Activated CD8-positive, alpha-beta T cell treated with anti-CD3 and anti-CD28 coated beads, Interleukin-2, amount 10 ng/mL, durations not matched to agents 7 days and 5 days (primary cell): ENCODE measurements around the gene TDRD5. TPM values are rescaled to one million over a fixed set of nuclear protein-coding genes. Genes with fewer than 3 reads are reported as not detected.

ENCODE experiments used
- ATAC-seq: fragments of 150-1000 bp; cut with Tn5 transposase; one replicate; pipeline ENCODE4 v1.10.0; 2021; ENCODE audit warnings: moderate library complexity
- CTCF ChIA-PET: fragments of 350-600 bp; sonication (Branson Sonifier 250); formaldehyde crosslinking; loops from one replicate; lab custom pipeline; 2021; ENCODE audit warnings: antibody characterized with exemption; lab: Charles Lee
- POLR2A ChIA-PET: fragments of 350-600 bp; sonication (Branson Sonifier 250); formaldehyde crosslinking; loops from one replicate; lab custom pipeline; 2021; ENCODE audit warnings: antibody characterized with exemption; lab: Charles Lee
- DNase-seq: peaks from one replicate; pipeline ENCODE4 v3.0.0-alpha.2; 2020
- H3K27ac Mint-ChIP-seq: one replicate; pipeline ENCODE4 v1.8.0; 2021; ENCODE audit warnings: mild to moderate bottlenecking, mixed read lengths
- H3K27me3 Mint-ChIP-seq: one replicate; pipeline ENCODE4 v1.8.0; 2021; ENCODE audit warnings: low read depth, mixed read lengths
- H3K36me3 Mint-ChIP-seq: one replicate; pipeline ENCODE4 v1.8.0; 2021; ENCODE audit warnings: low read depth, mixed read lengths
- H3K4me1 Mint-ChIP-seq: one replicate; pipeline ENCODE4 v1.8.0; 2021; ENCODE audit warnings: low read depth, mixed read lengths
- H3K4me3 Mint-ChIP-seq: one replicate; pipeline ENCODE4 v1.8.0; 2021; ENCODE audit warnings: mild to moderate bottlenecking, mixed read lengths
- H3K9me3 Mint-ChIP-seq: one replicate; pipeline ENCODE4 v1.8.0; 2022; ENCODE audit warnings: mixed read lengths; ENCODE audit not compliant: insufficient read depth
- total RNA-seq, 2 experiments: library from RNA; stranded (reverse); gene quantifications; one replicate each; pipeline ENCODE4 v1.2.3, GENCODE V29; 2021

The TDRD5 gene
- total RNA-seq, 2 experiments from 2014 or later, result not detected

- ChIA-PET POLR2A (interaction anchor here (1.9 kb wide), 1 partner anchor 105 kb away, joined by 7 read pairs; no protein-coding TSS in a partner anchor), CTCF (interaction anchor here (0.9 to 15.6 kb wide), 3 partner anchors 9 to 469 kb away, joined by 3 to 655 read pairs (median 4); no protein-coding TSS in a partner anchor)
- Mint-ChIP-seq H3K27me3 (peaks cover 6% of the 10 kb centered on the region), H3K36me3 (peaks cover 3% of the 10 kb centered on the region), H3K4me3 (no peak overlapping the region), H3K9me3 (peaks cover 11% of the 10 kb centered on the region), H3K4me1 (peaks cover 6% of the 10 kb centered on the region), H3K27ac (no peak overlapping the region)
- no peak for ATAC-seq
- DNase-seq, result no peak
Observed at GRCh38 chr1:179709841-179710329, 118.3 kb downstream of the TDRD5 start.

- Mint-ChIP-seq H3K4me1 (peaks cover 4% of the 10 kb centered on the region), H3K4me3 (no peak overlapping the region), H3K9me3 (peaks cover 34% of the 10 kb centered on the region), H3K27me3 (peaks cover 4% of the 10 kb centered on the region), H3K36me3 (peaks cover 3% of the 10 kb centered on the region), H3K27ac (no peak overlapping the region)
- POLR2A ChIA-PET, result no interaction called here
- CTCF ChIA-PET, result interaction anchor here (1.0 to 15.6 kb wide), 2 partner anchors 8 to 99 kb away, joined by 3 to 655 read pairs; no protein-coding TSS in a partner anchor
- ATAC-seq (no peak), DNase-seq (no peak)
Observed at GRCh38 chr1:179714159-179714558, 122.5 kb downstream of the TDRD5 start.

- Mint-ChIP-seq H3K4me3 (no peak overlapping the region), H3K27ac (no peak overlapping the region), H3K36me3 (peaks cover 3% of the 10 kb centered on the region), H3K4me1 (peaks cover 3% of the 10 kb centered on the region), H3K27me3 (peaks cover 4% of the 10 kb centered on the region), H3K9me3 (peaks cover 38% of the 10 kb centered on the region)
- ChIA-PET CTCF (interaction anchor here (1.0 to 15.6 kb wide), 2 partner anchors 8 to 98 kb away, joined by 3 to 655 read pairs; no protein-coding TSS in a partner anchor), POLR2A (no interaction called here)
- DNase-seq (no peak), ATAC-seq (no peak)
Observed at GRCh38 chr1:179714623-179715022, 123.0 kb downstream of the TDRD5 start.

DNA sequence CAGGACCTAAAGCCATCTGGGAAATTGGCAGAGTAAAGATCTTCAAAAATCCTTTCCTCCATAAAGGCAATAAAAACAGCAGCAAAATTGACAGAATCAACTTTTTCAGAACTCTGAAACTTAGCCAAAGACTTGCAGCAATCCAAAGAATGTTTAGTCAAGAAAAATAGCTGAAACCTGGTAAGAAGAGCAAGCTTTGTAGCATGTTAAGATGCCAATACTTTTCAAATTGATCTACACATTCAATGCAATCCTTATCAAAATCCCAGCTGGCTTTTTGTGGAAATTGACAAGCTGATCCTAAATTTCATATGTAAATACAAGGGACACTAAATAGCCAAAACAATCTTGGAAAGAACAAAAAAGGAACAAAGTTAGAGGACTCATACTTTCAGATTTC lies 127.6 kb downstream of the TDRD5 start:
- Mint-ChIP-seq H3K4me3 (no peak overlapping the region), H3K27ac (no peak overlapping the region), H3K36me3 (no peaks in the 10 kb centered on the region), H3K27me3 (no peaks in the 10 kb centered on the region), H3K4me1 (no peaks in the 10 kb centered on the region), H3K9me3 (peaks cover 43% of the 10 kb centered on the region)
- ChIA-PET POLR2A (no interaction called here), CTCF (interaction anchor here (1.3 to 2.4 kb wide), 2 partner anchors 13 to 91 kb away, joined by 6 to 9 read pairs; no protein-coding TSS in a partner anchor)
- ATAC-seq (no peak), DNase-seq (no peak)

- ATAC-seq (no peak), DNase-seq (no peak)
- H3K4me3 Mint-ChIP-seq, result no peak overlapping the region
- no peaks in the 10 kb centered on the region for H3K4me1 Mint-ChIP-seq
- peaks cover 11% of the 10 kb centered on the region for H3K27me3 Mint-ChIP-seq
- POLR2A ChIA-PET, result no interaction called here
- no peaks in the 10 kb centered on the region for H3K9me3 Mint-ChIP-seq
- H3K36me3 Mint-ChIP-seq, result no peaks in the 10 kb centered on the region
- CTCF ChIA-PET, result interaction anchor here (2.7 to 8.5 kb wide), 3 partner anchors 22 to 86 kb away, joined by 12 to 31 read pairs (median 14); no protein-coding TSS in a partner anchor
- H3K27ac Mint-ChIP-seq, result no peak overlapping the region
Observed at GRCh38 chr1:179728271-179728670, 136.6 kb downstream of the TDRD5 start.

- Mint-ChIP-seq H3K4me3 (no peak overlapping the region), H3K36me3 (no peaks in the 10 kb centered on the region), H3K9me3 (no peaks in the 10 kb centered on the region), H3K27me3 (peaks cover 14% of the 10 kb centered on the region), H3K4me1 (no peaks in the 10 kb centered on the region), H3K27ac (no peak overlapping the region)
- POLR2A ChIA-PET, result no interaction called here
- ATAC-seq (no peak), DNase-seq (no peak)
- CTCF ChIA-PET, result interaction anchor here (2.0 to 8.5 kb wide), 3 partner anchors 24 to 85 kb away, joined by 9 to 31 read pairs (median 12); no protein-coding TSS in a partner anchor
Observed at GRCh38 chr1:179729881-179730280, 138.2 kb downstream of the TDRD5 start.

GRCh38 chr1:179731643-179732042 lies 140.0 kb downstream of the TDRD5 start:
- no peak overlapping the region for H3K27ac Mint-ChIP-seq
- H3K9me3 Mint-ChIP-seq, result no peaks in the 10 kb centered on the region
- H3K36me3 Mint-ChIP-seq, result no peaks in the 10 kb centered on the region
- POLR2A ChIA-PET, result no interaction called here
- H3K4me1 Mint-ChIP-seq, result no peaks in the 10 kb centered on the region
- H3K27me3 Mint-ChIP-seq, result peaks cover 14% of the 10 kb centered on the region
- no peak overlapping the region for H3K4me3 Mint-ChIP-seq
- ATAC-seq, result no peak
- DNase-seq, result no peak
- CTCF ChIA-PET, result interaction anchor here (8.5 kb wide), 1 partner anchor 83 kb away, joined by 31 read pairs; no protein-coding TSS in a partner anchor

Other genes with a start within 250 kb of the TDRD5 start
- gene AXDND1, start 225.9 kb upstream of the TDRD5 start, total RNA-seq, result 1 to 10 TPM; 1.4 TPM
- not detected for gene NPHS2, start 15.9 kb upstream of the TDRD5 start, total RNA-seq
- not detected for gene FAM163A, start 151.5 kb downstream of the TDRD5 start, total RNA-seq